RWPE2 (cell line): ENCODE results near the gene DDX52.

Experiments
- ATAC-seq: fragments of 200-7000 bp; cut with Tn5 transposase; 3 replicates; pipeline ENCODE4 v1.9.1; 2021; ENCODE audit warnings: low read depth
- DNase-seq: peaks from one replicate; pipeline ENCODE4 v3.0.0-alpha.2; 2020; ENCODE audit warnings: low spot score
- H3K27ac ChIP-seq: fragments of 450-650 bp; 2 replicates; pipeline ENCODE4 v1.5.1; 2017; ENCODE audit warnings: mild to moderate bottlenecking; ENCODE audit not compliant: poor library complexity, severe bottlenecking
- H3K27me3 ChIP-seq: fragments of 250-450 bp; sonication (Bioruptor Pico); 2 replicates; pipeline ENCODE4 v1.5.1; 2021; ENCODE audit warnings: mild to moderate bottlenecking, moderate library complexity; ENCODE audit not compliant: insufficient read depth, poor library complexity, severe bottlenecking
- H3K36me3 ChIP-seq: fragments of 250-450 bp; sonication (Bioruptor Pico); 2 replicates; pipeline ENCODE4 v1.5.1; 2020; ENCODE audit warnings: low read depth, mild to moderate bottlenecking, moderate library complexity
- H3K4me1 ChIP-seq: fragments of 250-450 bp; sonication (Bioruptor Pico); 2 replicates; pipeline ENCODE4 v1.5.1; 2021; ENCODE audit warnings: mild to moderate bottlenecking, moderate library complexity; ENCODE audit not compliant: insufficient read depth, poor library complexity, severe bottlenecking
- H3K4me3 ChIP-seq: fragments of 250-450 bp; sonication (Bioruptor Pico); 2 replicates; pipeline ENCODE4 v1.5.1; 2021; ENCODE audit warnings: mild to moderate bottlenecking, moderate library complexity; ENCODE audit not compliant: severe bottlenecking
- H3K9me3 ChIP-seq: fragments of 250-450 bp; sonication (Bioruptor Pico); 2 replicates; pipeline ENCODE4 v1.5.1; 2021; ENCODE audit warnings: mild to moderate bottlenecking, moderate library complexity; ENCODE audit not compliant: severe bottlenecking
- TF ChIP-seq, protein P1 (sequence below): fragments of 450-650 bp; IDR thresholded peaks from one replicate; pipeline ENCODE4 v1.5.1; 2017; ENCODE audit warnings: mild to moderate bottlenecking, moderate library complexity; ENCODE audit not compliant: poor library complexity, severe bottlenecking

Gene DDX52

DNA sequence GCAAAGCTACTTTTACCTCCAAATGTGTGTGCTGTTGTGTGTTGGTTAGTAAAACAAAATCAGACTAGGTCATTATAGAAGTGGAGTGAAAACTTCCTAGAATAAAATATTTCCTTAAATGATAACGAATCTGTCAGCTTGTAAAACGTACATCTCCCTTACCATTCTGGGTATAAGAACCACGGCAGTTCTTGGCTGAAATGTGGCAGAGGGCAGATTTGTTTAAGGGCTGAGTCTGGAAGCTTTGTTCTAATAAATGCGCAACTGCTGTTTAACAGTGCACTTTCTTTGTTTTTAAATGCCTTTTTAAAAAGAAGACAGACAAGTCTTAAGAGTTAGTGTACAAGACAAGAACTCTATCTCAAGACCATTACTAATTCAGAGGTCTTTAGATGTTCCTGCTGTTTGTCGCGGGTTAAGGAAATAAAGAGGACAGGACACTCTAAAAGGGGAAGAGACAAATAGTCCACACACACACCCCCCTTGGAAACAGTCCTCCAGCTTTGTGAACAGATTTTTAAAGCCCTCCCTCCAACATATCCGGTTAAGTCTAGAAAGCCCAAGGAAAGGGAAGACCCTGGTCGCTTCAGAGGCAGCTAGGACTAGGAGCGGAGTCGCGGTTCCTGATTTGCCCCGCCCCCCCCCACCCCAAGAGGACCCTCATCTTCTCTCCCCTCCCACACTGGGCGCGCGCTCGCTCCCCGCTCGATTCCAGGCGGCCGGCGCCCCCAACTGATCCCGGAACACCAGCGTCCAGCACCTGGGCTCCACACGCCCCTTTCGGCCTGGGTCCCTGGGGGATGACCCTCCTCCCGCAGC lies 34.7 kb downstream of the DDX52 start:
- Histone ChIP-seq H3K9me3 (no peaks in the 10 kb centered on the region), H3K4me1 (peaks cover 6% of the 10 kb centered on the region), H3K27me3 (no peaks in the 10 kb centered on the region), H3K4me3 (peak overlapping the region; percentile 79), H3K36me3 (peaks cover 11% of the 10 kb centered on the region), H3K27ac (peak overlapping the region; percentile 33)
- TF ChIP-seq, protein P1, sequence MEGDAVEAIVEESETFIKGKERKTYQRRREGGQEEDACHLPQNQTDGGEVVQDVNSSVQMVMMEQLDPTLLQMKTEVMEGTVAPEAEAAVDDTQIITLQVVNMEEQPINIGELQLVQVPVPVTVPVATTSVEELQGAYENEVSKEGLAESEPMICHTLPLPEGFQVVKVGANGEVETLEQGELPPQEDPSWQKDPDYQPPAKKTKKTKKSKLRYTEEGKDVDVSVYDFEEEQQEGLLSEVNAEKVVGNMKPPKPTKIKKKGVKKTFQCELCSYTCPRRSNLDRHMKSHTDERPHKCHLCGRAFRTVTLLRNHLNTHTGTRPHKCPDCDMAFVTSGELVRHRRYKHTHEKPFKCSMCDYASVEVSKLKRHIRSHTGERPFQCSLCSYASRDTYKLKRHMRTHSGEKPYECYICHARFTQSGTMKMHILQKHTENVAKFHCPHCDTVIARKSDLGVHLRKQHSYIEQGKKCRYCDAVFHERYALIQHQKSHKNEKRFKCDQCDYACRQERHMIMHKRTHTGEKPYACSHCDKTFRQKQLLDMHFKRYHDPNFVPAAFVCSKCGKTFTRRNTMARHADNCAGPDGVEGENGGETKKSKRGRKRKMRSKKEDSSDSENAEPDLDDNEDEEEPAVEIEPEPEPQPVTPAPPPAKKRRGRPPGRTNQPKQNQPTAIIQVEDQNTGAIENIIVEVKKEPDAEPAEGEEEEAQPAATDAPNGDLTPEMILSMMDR = no peak
- peak; percentile 40 for ATAC-seq
- DNase-seq = no peak

DNA sequence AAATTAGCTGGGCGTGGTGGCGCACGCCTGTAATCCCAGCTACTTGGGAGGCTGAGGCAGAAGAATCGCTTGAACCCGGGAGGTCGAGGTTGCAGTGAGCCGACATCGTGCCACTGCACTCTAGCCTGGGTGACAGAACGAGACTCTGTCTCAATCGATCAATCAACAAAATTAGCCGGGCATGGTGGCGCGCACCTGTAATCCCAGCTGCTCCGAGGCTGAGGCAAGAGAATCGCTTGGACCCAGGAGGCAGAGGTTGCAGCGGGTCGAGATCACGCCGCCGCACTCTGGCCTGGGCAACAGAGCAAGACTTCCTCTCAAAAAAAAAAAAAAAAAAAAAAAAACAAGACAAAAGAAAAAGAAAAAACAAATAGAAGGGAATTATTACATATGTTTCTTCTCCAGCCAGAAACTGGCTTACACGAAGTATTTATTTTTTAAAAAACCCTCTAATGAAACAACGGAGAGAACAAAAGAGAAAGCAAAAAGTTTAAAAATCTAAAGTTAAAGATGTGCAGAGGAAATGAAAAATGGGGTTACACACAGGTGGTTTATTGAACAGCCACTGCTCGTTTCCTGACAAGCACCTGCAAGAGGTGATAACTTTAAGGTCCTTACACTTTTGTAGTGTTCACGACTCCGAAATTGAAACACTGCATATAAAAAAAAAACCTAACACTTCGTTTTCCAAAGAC lies 35.5 kb downstream of the DDX52 start:
- Histone ChIP-seq H3K27me3 (no peaks in the 10 kb centered on the region), H3K27ac (peak overlapping the region; percentile 33), H3K4me3 (peak overlapping the region; percentile 79), H3K36me3 (peaks cover 5% of the 10 kb centered on the region), H3K4me1 (peaks cover 6% of the 10 kb centered on the region), H3K9me3 (no peaks in the 10 kb centered on the region)
- TF ChIP-seq, protein P1 = no peak
- DNase-seq (no peak), ATAC-seq (no peak)

DNA sequence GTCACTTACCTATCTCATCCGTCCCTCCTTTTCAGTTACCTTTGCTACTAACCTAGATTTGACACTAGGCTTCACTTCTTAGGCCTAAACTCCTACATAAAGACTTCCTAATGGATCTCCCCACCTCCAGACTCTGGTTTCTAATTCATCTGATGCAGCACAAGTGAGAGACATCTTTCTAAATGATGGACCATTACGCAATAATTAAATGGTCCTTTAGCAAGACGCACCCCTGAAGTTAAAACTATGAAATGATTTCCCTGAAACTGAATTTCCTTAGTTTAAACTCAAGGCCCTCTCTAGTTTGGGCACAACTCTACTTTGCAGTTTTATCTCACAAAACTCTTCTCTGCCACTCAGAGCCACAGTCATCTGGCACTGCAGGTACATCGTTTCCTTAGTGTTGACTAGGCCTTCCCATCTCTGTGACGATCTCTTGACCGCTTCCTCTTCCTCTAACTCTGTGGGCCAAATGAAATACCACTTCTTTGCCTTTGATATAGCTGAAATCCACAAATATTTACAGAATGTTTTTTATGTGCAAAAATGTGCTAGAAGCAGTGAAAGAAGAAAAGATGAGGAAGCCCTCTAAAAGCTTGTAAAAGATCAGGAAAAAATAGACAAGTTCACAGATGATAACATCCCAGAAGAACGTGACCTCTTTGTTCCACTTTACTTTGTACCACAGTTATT lies 37.3 kb downstream of the DDX52 start:
- Histone ChIP-seq H3K9me3 (no peaks in the 10 kb centered on the region), H3K27ac (no peak overlapping the region), H3K4me3 (no peak overlapping the region), H3K36me3 (no peaks in the 10 kb centered on the region), H3K27me3 (no peaks in the 10 kb centered on the region), H3K4me1 (peaks cover 6% of the 10 kb centered on the region)
- ATAC-seq (no peak), DNase-seq (no peak)
- TF ChIP-seq, protein P1 = no peak

DNA sequence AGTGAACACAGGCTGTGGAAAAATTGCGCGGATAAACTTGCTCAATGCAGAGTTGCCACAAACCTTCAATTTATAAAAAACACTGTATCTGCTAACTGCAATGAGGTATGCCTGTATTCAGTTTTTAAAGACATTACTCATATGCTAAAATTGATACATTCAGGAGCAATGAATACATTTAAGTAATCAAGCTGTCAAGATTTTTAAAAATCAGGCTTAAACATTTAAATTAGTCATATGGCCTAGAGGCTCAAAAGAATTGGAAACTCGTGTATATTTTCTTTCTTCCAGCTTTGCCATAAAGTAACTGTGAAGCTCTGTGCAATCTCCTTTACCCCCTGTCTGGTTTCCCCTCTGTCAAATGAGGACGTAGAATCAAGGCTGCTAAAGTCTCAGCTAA lies 38.2 kb downstream of the DDX52 start:
- no peaks in the 10 kb centered on the region for H3K9me3 ChIP-seq
- no peaks in the 10 kb centered on the region for H3K27me3 ChIP-seq
- no peak overlapping the region for H3K4me3 ChIP-seq
- H3K4me1 ChIP-seq = peaks cover 6% of the 10 kb centered on the region
- no peak overlapping the region for H3K27ac ChIP-seq
- ATAC-seq (no peak), DNase-seq (no peak)
- TF ChIP-seq, protein P1 = no peak
- H3K36me3 ChIP-seq = peaks cover 7% of the 10 kb centered on the region
